ENCODE measurements around the gene DNAH1. TPM values are rescaled to one million over a fixed set of nuclear protein-coding genes. Genes with fewer than 3 reads are reported as not detected.

The DNAH1 gene
- polyA plus RNA-seq, 3 donors = 8.2 to 15.9 (median 13.6) TPM

DNA sequence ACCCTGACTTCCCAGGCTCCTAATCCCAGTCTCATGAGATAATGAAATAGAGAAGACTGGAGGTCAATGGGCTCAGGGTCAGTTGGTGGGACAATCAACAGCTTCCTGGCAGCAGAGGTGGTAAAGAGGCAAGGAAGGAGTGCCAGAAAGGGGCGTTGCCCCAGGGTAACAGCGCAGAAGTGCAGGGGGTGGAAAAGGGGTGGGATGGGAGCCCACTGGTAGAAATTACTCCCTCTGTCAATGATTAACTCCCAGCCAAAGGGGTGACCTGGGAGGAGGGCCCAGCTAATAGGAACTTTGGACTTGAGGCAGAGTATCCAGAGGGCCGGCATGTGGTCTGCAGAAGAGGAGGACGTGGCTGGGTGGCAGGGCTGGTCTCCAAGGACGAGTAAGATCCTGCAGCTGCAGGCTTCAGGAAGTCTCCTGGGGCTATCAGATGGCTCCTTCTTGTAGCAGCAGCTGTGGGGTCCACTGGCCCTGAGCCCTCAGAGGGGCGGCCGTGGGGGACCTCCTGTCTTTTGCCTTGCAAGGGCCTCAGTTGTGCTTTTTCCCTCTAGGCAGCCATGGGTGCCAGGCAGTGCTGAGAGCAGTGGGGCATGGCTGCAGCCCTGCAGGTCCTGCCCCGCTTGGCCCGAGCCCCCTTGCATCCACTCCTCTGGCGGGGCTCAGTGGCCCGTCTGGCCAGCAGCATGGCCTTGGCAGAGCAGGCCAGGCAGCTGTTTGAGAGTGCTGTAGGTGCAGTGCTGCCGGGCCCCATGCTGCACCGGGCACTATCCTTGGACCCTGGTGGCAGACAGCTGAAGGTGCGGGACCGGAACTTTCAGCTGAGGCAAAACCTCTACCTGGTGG lies 26.1 kb upstream of the DNAH1 start:
- DNase-seq = no peak

DNA sequence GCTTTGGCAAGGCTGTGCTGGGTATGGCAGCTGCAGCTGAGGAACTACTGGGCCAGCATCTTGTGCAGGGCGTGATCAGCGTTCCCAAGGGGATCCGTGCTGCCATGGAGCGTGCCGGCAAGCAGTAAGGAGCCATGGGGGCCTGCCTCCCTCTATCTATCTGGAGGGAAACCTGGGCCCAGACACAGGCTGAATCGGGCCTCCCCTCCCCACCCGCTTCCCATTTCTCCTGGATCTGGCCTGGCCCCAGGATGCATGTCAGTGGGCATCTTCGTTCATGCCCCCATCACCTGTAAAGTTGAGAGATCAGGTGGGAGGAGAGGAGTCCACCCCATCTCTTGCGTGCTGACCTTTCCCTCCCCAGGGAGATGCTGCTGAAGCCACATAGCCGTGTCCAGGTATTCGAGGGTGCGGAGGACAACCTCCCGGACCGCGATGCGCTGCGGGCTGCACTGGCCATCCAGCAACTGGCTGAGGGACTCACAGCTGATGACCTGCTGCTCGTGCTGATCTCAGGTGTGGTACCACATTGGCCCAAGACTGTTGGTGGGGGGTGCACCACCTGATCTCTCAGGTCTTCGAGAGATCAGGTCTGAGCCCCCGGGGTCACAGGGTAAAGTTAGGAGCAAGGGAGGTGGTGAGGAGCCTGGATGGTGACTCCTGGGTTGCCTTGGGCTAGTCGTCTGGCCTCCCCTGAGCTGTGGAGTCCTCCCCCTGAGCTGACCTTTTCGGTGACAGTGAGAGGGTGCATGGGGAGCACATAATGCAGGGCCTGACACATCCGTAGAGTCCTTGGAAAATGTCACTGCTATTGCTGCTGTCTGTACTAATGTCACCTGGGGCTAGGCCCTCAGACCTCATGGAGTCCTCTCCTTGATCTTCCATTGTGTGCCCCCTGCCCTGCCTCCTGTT lies 25.3 kb upstream of the DNAH1 start:
- no peak for DNase-seq

DNA sequence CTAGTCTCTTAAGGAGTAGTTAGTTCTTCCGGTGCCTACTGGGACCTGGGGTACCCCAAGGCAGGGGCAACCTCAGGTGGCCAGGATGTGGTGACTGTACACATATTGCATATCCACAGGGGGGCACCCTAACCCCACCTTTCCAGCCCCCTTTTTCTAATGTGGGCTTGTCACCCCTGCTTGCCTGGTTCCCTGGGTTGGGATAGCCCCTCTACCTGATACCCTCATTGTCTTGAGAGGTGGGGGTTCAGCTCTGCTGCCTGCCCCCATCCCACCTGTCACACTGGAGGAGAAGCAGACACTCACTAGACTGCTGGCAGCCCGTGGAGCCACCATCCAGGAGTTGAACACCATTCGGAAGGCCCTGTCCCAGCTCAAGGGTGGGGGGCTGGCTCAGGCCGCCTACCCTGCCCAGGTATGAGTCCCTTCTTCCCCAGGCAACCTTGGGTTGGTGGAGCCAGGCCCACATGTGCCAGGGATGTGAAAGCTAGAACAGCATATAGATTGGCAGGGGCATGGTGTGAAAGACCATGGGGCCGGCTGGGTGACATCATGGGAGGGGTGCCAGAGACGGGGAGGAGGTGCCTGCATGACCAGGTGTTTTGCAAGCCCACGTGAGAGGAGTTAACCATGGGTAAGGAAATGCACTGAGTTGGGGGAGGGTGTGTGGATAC lies 24.5 kb upstream of the DNAH1 start:
- DNase-seq = no peak

DNA sequence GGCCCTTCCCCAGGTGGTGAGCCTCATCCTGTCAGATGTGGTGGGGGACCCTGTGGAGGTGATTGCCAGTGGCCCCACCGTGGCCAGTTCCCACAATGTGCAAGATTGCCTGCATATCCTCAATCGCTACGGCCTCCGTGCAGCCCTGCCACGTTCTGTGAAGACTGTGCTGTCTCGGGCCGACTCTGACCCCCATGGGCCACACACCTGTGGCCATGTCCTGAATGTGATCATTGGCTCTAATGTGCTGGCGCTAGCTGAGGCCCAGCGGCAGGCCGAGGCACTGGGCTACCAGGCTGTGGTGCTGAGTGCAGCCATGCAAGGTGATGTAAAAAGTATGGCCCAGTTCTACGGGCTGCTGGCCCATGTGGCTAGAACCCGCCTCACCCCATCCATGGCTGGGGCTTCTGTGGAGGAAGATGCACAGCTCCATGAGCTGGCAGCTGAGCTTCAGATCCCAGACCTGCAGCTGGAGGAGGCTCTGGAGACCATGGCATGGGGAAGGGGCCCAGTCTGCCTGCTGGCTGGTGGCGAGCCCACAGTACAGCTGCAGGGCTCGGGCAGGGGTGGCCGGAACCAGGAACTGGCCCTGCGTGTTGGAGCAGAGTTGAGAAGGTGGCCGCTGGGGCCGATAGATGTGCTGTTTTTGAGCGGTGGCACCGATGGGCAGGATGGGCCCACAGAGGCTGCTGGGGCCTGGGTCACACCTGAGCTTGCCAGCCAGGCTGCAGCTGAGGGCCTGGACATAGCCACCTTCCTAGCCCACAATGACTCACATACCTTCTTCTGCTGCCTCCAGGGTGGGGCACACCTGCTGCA lies 23.7 kb upstream of the DNAH1 start:
- DNase-seq = no peak

DNA sequence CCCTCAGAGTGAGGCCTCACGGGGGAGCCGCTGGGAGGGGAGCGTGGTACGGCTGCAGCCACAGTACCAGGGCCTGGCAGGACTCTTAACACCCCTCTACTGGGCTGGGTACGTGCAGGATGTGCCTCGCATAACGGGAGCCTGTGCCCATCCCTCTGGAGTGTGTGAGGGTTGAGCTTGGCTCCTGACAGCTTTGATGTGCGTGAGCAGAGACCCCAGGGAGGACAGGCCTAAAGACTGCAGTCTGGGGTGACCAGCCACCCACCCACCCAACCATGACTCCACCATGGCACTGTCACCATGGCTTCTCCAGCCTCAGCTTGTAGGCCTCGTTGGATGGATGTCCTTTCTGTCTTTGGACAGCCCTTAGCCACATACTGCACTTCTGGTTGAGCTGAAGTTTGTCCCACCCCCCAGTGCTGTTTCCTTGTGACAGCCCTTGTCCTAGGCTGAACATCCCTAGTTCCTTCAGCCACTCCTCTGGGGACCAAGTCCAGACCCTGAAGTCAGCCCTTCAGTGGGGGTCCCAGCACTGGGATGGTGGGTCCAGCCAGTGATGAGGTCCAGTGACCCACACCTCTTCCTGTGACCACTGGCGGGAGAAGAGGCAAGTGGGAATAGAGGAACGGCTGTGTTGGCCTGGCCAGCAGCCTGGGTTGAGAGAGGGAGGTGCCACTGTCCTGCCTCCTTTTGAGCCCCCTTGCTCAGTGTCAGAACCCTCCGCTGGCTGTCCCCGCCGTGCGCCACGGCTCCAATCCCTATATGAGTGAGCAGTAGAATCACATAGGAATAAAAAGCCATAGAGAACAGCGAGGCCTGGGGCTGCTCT lies 22.4 kb upstream of the DNAH1 start:
- DNase-seq = no peak

DNA sequence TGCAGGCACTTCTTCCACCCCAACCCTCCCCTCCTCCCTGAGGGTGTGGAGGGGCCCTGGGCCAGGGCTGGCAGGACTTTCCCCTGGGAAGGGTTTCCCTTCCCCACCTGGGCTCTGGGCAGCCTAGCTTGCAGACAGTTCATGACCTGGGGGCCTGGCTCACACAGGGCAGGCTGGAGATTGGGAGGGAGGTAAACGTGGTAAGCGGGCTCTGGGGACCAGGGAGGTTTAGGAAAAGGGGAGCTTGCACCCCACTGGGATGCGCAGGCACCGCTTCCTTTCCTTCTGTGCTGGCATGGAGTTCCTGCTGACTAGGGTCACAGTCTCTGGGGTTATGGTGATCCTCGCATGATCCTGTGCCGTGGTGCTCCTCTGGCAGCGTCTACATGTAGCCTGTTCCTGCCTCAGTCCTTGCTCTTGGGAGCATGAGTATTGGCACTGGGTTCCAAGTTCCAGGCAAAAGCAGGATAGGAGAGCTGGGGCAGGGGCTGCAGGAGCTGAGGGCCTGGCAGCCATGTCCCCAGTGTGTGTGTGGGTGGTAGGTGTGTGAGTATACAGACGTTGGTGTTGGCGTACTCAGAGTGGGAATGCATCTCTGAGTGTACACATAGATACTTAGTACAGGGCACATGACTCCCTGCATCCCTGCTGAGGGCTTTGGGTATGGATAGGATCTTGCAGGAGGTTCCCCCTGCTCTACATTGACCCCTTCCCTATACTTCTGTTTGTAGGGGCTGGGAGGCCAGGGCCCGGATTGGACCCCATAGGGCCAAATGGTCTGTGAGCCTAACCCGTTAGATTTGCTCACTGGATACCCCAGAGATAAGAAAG lies 21.6 kb upstream of the DNAH1 start:
- DNase-seq = no peak

DNA sequence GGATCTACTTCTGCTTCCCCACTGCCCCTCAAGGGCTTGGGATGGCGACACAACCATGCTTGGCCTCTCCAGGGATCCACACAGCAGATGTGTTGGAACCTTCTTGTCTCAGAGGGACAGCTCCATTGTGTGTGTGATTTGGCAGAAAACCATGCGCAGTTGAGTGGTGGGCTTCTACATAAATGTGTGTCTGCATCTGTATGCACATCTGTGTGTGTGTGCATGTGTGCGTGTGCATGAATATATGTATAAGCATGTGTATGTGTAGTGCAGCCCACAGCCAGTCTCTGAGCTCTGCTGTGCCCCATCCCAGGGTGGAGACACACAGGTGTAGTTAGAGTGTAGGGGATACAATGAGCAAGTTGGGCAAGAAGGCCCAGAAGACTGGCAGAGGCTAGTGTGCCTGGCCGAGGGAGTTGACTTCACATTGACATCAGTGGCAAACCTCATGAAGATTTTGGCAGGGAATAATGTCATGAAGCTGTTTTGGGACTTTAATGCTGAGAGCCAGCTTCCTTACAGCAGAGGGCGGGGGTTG lies 20.4 kb upstream of the DNAH1 start:
- DNase-seq = no peak

DNA sequence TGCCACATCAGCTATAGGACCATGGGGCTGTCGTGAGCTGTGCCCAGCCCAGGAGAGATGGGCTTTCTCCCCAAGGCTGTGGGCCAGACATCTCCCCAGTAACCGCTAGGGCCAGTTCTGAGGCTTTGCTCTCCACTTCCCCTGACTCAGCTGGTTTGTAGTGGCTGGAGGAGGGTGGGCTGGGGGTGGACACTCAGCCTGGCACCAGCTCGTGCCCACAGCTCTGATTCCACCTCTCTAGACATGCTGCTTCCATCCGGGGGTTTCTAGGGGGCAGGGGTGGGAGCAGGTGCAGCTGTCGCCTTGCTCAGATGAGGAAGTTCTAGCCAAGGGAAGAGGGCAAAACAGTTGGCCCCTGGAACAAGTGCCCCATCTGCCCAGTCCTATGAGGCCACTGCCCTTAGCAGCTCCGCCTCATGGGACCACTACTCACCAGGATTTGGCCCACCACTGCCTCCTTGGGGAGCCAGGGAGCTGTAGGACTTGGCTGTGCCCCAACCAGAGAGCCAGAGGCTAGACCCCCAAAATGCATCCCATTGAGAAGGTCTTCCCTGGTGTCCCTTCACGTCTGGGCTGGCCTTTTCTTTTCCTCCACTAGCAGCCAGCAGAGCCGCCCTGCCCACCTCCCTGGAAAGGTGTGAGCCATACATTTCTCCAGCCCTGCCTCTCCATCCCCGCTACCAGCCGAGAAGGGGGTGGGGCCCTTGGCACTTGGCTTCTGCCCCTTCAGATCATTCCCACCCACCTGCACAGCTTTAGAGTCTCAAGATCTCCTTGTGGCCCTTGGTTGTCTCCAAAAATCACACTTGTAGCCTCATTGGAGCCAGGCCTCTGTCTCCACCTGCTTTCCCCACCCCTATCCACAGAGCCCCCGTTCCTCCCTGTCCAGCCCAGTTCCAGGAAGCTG lies 18.6 kb upstream of the DNAH1 start:
- no peak for DNase-seq

DNA sequence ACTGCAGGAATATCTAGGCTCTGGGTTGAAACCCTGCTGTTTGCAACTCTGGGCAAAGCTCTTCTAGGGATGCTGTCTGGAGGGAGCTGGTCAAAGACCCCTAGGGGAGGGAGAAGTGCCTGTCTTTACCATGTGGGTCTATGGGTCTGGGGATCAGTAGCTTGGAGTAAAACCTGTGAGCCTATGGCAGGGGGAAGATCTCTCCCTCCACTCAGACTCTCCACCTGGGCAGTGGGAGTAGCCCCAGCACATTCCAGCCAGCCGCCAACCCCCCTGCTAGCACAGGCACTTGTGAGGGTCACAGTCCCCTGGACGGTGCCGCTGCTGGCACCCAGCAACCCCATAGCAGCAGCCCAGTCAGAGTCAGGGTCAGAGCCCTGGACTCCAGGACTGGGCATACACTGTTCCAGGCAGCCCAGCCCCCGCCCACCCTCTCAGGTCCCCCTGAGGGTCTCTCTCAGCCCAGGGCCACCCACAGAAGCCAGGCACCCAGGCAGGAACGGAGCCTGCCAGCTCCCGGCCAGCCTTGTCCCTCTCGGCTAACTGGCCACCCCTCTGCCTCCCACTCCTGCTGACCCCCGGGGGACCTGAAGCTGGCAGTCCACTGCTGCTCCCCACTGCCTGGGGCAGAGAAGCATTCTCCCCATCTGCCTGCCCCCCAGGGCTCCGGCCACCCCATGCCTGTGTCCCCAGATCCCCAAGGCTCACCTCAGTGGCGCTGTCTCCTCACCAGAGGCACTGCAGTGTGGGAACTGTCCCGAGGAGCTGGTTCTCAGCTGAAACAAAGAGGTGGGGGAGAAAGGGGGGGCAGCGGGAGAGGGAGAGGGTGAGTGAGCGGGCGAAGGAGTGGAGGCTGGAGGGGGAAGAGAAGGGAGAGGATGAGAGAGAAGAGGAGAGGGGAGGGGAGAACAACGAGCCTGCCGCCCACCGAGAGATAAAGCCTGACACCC lies 17.7 kb upstream of the DNAH1 start:
- DNase-seq = no peak

DNA sequence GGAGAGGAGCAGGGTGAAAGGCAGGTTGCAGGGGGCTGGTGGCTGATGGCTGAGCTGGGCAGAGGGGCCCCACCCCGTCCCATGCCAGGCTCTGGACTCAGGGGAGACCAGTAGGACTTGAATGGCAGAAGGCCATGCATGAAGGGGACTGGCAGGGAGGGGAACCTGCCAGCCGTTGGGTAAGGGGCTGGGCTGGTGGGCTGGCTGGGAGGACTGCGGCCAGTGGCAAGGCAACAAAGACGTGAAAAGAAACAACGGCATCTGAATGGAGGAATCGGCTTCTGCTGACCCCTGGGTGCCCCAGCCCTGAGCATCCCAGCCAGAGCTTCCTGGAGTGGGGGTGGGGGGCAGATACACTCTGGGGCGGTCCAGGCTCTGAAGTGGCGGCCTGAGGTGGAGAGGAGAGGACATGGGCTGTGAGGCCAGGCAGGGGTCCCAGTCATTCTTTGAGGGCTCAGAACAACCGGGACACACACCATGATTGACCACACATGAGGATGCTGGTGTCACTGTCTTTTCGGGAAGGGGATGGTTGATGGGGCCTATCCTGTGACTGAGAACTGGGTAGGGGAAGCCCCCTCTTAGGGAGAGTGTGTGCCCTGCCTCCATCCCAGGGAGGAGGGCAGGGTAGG lies 16.8 kb upstream of the DNAH1 start:
- no peak for DNase-seq

DNA sequence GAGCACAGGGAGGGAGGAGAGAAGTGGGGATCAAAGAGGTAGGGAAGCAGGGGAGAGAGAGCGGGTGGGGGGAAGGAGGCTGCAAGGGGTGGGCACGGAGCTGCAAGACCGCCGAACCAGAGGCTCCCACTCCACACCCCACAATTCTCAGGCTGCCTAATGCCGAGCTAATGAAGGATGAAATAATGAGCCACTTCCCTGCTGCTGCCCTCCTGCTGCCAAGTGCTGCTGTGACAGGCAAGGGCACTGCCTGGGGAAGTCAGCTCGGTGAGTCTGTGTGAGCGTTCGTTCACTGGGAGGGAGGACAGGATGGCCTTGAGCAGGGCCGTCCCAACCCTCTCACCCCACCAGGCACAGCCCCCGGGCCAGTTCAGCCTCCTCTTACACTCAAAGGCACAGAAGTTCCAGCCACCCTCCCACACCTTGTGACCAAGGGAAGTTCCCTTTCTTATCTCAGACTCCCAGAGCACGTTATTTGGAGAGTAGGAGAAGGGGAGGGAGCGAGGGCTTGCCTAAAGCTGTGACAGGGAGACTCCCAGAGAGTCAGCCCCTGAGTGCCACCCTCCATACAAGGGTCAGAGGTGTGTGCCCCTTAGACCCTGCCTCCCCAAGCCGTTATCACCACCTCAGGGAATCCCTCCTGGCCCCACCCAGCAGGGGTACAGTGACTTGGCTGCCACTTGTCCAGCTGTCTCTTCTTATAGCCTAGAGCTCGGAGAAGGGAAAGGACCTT lies 16.1 kb upstream of the DNAH1 start:
- DNase-seq = no peak

DNA sequence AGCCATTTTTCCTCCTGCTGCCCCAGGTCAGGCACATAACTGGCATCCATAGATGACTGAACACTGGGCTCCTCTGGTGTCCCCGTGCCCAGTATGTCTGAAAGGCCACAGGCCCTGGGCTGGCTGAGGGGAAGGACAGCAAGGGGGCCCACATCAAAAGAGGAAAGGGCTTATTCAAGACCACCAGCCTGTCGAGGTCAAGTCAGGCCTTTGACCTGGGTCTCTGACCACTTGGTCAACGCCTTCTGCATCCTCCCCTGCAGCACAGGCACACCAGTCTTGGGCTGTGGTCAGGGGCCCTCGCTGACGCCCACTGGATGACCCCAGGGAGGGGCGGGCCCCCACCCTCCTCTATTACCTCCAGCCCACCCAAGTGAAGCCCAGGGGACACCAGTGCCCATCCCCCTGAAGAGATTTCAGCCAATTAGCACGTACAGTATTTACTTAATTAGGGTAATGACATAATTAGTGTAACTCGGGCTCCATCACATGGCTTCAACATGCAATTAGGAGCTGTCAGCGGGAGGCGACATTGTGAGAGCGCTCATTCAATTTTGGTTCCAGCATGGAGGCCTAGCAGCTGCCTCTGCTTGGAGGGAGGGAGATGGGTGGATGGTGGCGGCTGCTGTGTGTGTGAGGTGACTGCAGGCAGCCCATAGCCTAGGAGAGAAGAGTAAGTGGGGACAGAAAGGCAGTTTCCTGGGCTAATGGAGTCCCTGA lies 13.5 kb upstream of the DNAH1 start:
- DNase-seq = no peak

DNA sequence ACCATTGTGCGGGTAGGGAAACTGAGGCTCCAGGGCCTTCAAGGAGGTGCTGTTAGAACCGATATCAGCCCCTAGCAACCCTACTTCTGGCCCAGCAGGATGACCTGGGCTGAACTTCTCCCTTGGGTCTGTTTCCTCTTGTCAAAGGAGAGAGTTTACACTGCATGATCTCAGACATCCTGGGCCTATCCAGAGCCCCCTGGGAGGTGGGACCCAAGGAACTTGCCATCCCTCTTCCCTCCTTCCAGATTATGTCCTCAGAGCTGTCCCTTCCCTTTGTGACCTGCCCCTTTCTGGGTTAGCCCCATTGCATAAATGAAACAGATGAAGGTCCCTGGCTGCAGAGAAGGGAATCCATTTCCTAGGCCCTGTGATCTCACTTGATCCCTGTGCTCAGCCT lies 12.3 kb upstream of the DNAH1 start:
- no peak for DNase-seq

DNA sequence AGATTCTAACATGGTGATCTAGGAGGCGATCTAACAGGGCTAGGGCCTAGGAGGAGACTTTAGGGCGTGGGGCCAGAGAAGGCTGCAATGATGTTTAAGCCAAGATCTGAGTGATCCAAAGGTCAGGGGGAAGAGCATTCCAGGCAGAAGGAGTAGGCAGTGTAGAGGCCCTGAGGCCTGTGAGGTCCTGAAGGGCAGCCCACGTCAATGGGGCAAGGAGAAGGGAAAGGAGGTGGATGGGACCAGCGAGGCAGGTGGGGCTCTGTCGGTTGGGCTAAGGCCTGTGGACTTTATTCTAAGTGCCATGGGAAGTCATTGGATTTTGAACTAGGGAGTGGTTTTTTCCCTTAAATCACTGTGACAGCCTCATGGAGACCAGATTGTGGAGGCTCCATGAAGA lies 10.2 kb upstream of the DNAH1 start:
- DNase-seq = no peak

DNA sequence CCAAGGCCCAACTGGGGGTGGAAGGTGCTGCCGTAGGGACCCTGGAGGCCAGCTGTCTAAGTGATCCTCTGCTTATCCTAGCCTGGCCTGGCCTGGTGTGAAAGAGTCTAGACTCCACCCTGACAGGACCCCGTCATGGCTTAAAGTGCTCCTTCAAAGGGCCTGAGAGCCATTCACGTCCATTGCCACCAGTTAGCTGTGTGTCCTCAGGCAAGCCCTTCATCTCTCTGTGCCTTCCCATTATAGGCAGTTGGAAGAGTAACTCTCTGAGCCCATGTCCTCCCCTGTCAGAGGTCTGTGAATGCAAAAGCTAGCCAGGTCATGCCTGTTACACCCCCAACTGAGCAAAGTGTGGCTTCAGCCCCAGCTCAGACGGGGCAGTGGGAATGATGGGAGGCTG lies 9.1 kb upstream of the DNAH1 start:
- no peak for DNase-seq

Measured in renal pelvis (tissue), 4 donors.